PC-9 (cell line): ENCODE results near the gene CNKSR3.

Experiments used
- CTCF ChIP-seq: fragments of 200-600 bp; sonication (generic); conservative IDR thresholded peaks from 2 replicates; pipeline ENCODE4 v1.6.1; 2017; ENCODE audit warnings: mixed run types, antibody characterized with exemption, mild to moderate bottlenecking, moderate library complexity
- EZH2 ChIP-seq: fragments of 200-600 bp; sonication (generic); IDR thresholded peaks from 2 replicates; pipeline ENCODE4 v1.8.0; 2017; ENCODE audit warnings: antibody characterized with exemption, low read depth

DNA sequence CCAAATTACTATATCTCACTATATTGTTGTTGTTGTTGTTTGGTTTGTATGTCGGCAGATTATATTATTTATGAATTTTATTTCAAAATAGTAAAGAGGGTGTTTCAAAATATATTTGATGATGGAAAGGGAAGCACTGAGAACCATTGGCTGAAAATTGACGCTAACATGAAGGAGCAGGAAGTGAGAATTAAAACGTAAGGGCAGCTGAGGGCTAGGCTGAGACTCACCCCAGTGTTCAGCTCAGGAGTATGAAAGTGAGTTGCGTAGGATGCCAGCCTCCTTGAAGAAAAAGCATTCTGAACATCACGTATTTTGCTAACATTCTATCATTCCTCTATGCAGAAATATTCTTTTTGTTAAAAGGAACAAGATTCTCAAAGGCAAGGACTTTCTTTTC is 143.1 kb downstream of the CNKSR3 start:
- TF ChIP-seq CTCF, result no peak
- no peak for TF ChIP-seq EZH2
